CD4-positive, alpha-beta memory T cell (primary cell): ENCODE data around the gene USP5. TPM values are rescaled to one million over a fixed set of nuclear protein-coding genes. Genes with fewer than 3 reads are reported as not detected.

Source experiments
- CTCF ChIA-PET: fragments of 350-600 bp; sonication (Branson Sonifier 250); formaldehyde crosslinking; loops from one replicate; lab custom pipeline; 2021; ENCODE audit warnings: inconsistent platforms; ENCODE audit not compliant: partially characterized antibody; lab: Charles Lee
- POLR2A ChIA-PET: fragments of 350-600 bp; sonication (Branson Sonifier 250); formaldehyde crosslinking; loops from one replicate; lab custom pipeline; 2021; ENCODE audit not compliant: partially characterized antibody; lab: Charles Lee
- DNase-seq, 5 donors: peaks; one replicate each; pipeline versions ENCODE4 v3.0.0 to v3.0.0-alpha.2; 2020 to 2022; ENCODE audit warnings: mixed read lengths in 1 of 5
- H3K27ac ChIP-seq: one replicate; pipeline ENCODE4 v1.7.0; 2013; ENCODE audit warnings: low read depth, low read length
- H3K27me3 ChIP-seq: 2 replicates; pipeline ENCODE4 v1.7.0; 2013; ENCODE audit warnings: mild to moderate bottlenecking, low read length, moderate library complexity; ENCODE audit not compliant: insufficient read depth
- H3K36me3 ChIP-seq: 2 replicates; pipeline ENCODE4 v1.7.0; 2013; ENCODE audit warnings: mild to moderate bottlenecking, low read length, moderate library complexity; ENCODE audit not compliant: insufficient read depth
- H3K4me1 ChIP-seq: 2 replicates; pipeline ENCODE4 v1.7.0; 2013; ENCODE audit warnings: mild to moderate bottlenecking, low read length, moderate library complexity; ENCODE audit not compliant: insufficient read depth
- H3K4me3 ChIP-seq, 2 donors: one replicate each; pipeline ENCODE4 v1.7.0; 2013; ENCODE audit warnings: low read length in 2 of 2, mild to moderate bottlenecking in 1 of 2
- H3K9me3 ChIP-seq, 2 donors: one replicate each; pipeline ENCODE4 v1.7.0; 2013; ENCODE audit warnings: low read length in 2 of 2, control low read depth in 1 of 2; ENCODE audit not compliant: control insufficient read depth in 1 of 2
- H3K27ac Mint-ChIP-seq, 7 donors: one replicate each; pipeline ENCODE4 v1.8.0; 2020 to 2021; ENCODE audit warnings: mixed read lengths in 7 of 7, mild to moderate bottlenecking in 6 of 7, inconsistent platforms in 3 of 7, moderate library complexity in 3 of 7
- H3K27me3 Mint-ChIP-seq, 2 donors: one replicate each; pipeline ENCODE4 v1.8.0; 2020 to 2021; ENCODE audit warnings: mixed read lengths in 2 of 2
- H3K36me3 Mint-ChIP-seq, 2 donors: one replicate each; pipeline ENCODE4 v1.8.0; 2020 to 2021; ENCODE audit warnings: mixed read lengths in 2 of 2, inconsistent platforms in 1 of 2, mild to moderate bottlenecking in 1 of 2
- H3K4me1 Mint-ChIP-seq, 4 donors: one replicate each; pipeline ENCODE4 v1.8.0; 2020 to 2021; ENCODE audit warnings: mixed read lengths in 4 of 4, mild to moderate bottlenecking in 1 of 4
- H3K4me3 Mint-ChIP-seq, 8 donors: one replicate each; pipeline ENCODE4 v1.8.0; 2020 to 2021; ENCODE audit warnings: mixed read lengths in 8 of 8, mild to moderate bottlenecking in 7 of 8, moderate library complexity in 6 of 8, inconsistent platforms in 3 of 8
- H3K9me3 Mint-ChIP-seq, 8 donors: one replicate each; pipeline ENCODE4 v1.8.0; 2020 to 2021; ENCODE audit warnings: mixed read lengths in 8 of 8, mild to moderate bottlenecking in 5 of 8, inconsistent platforms in 3 of 8, moderate library complexity in 1 of 8
- intact Hi-C: fragments of 100-400 bp; cut with micrococcal nuclease; formaldehyde crosslinking; loops from one replicate; pipeline ENCODE4 v1.15.1; 2023
- polyA plus RNA-seq, 2 donors: library from polyadenylated mRNA; unstranded; fragments of 300-500 nt; fragmentation: Illumina TruSeq; gene quantifications; one replicate each; pipeline ENCODE4 v1.2.3, GENCODE V29; 2021
- total RNA-seq, 2 experiments: library from RNA; stranded (reverse); gene quantifications; one replicate each; pipeline ENCODE4 v1.2.3, GENCODE V29; 2021

The USP5 gene
- total and polyA plus RNA-seq, 4 experiments from 2014 or later, result 53.9 to 73.0 (median 67.2) TPM

DNA sequence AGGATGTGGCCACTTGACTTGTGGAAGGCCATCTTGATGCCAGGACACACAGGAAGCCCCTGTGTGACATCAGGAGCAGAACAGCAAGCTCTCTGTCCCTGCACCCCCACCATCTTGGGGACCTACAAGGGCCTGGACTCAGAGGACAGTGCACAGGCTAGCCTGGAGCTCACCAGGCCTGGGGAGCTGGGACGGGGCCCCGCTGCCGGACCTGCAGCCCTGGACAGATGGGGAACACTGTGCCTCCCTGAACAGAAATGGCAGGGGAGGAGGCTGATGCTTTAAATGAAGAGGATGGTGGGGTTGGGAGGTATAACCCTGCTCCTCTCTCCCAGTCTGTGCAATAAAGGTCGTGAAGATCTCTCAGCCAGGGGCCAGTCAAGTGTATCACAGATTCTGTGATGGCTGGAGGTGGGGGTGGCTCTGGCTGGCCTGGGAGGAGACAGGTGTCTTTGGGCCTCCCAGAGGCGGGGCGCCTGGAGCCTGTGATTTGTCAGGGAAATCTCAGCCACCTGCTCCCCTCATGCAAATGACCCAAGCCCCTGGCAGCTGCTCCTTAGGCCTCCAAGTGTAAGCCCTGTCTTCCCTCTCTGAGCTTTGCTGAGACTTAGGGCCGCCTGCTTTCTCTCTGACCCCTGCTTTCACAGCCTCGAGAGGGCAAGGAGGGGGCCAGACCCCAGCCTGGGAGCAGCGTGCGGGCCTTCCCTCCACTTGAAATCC lies 12.3 kb upstream of the USP5 start:
- POLR2A ChIA-PET, result interaction anchor here (0.6 to 2.4 kb wide), 3 partner anchors 11 to 28 kb away, joined by 3 to 10 read pairs (median 3); partner anchors contain the start of genes P3H3 and TPI1
- peaks cover 7% of the 10 kb centered on the region for H3K4me1 ChIP-seq

DNA sequence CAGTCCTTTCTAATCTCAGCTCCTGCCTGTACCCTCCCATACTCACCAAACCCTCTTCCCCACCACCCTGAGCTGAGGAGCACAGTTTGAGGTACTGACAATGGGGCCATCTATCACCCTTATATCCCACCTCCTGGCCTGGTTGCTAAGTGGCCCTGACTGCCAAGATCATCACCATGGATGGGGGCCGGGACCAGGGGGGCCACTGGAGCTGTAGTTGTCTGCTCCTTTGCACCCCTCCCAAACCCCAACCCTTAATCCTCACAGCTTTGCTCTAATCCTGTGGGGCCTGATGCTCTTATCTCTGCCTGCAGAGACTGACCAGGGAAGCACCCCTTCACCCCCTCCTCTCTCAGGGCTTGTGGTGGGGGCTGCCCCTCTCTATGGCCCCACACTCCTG lies 11.6 kb upstream of the USP5 start:
- peak in 1 of 5 donors; percentile 9 for DNase-seq
- Histone ChIP-seq H3K36me3 (no peaks in the 10 kb centered on the region), H3K27ac (no peak overlapping the region), H3K9me3 (no peaks in the 10 kb centered on the region), H3K4me1 (peaks cover 7% of the 10 kb centered on the region), H3K4me3 (no peak overlapping the region), H3K27me3 (no peaks in the 10 kb centered on the region)
- intact Hi-C loops, result no loop called here
- ChIA-PET POLR2A (interaction anchor here (1.4 to 2.4 kb wide), 2 partner anchors 11 to 27 kb away, joined by 3 to 10 read pairs; partner anchors contain the start of genes P3H3 and TPI1), CTCF (interaction anchor here (1.5 to 4.4 kb wide), 3 partner anchors 15 to 88 kb away, joined by 3 to 12 read pairs (median 11); partner anchors contain the start of gene MLF2)
- Mint-ChIP-seq H3K9me3 (no peaks in the 10 kb centered on the region), H3K4me3 (no peak overlapping the region), H3K27me3 (no peaks in the 10 kb centered on the region), H3K27ac (no peak overlapping the region), H3K36me3 (no peaks in the 10 kb centered on the region), H3K4me1 (peaks cover 0 to 4% (median 2%) of the 10 kb centered on the region in 4 donors)

More for the DNA sequence above, 12.3 kb upstream of the USP5 start:
- H3K27ac Mint-ChIP-seq, result no peak overlapping the region
- CTCF ChIA-PET, result interaction anchor here (0.8 to 4.4 kb wide), 7 partner anchors 10 to 243 kb away, joined by 3 to 12 read pairs (median 6); partner anchors contain the start of genes CDCA3 and MLF2
- Histone ChIP-seq H3K27me3 (no peaks in the 10 kb centered on the region), H3K36me3 (no peaks in the 10 kb centered on the region), H3K9me3 (no peaks in the 10 kb centered on the region), H3K27ac (no peak overlapping the region), H3K4me3 (no peak overlapping the region)
- H3K4me3 Mint-ChIP-seq, result no peak overlapping the region
- H3K27me3 Mint-ChIP-seq, result no peaks in the 10 kb centered on the region
- intact Hi-C loops, result no loop called here
- H3K9me3 Mint-ChIP-seq, result no peaks in the 10 kb centered on the region
- H3K4me1 Mint-ChIP-seq, result peaks cover 0 to 5% (median 2%) of the 10 kb centered on the region in 4 donors
- peak in 1 of 5 donors; percentile 9 for DNase-seq
- H3K36me3 Mint-ChIP-seq, result no peaks in the 10 kb centered on the region

DNA sequence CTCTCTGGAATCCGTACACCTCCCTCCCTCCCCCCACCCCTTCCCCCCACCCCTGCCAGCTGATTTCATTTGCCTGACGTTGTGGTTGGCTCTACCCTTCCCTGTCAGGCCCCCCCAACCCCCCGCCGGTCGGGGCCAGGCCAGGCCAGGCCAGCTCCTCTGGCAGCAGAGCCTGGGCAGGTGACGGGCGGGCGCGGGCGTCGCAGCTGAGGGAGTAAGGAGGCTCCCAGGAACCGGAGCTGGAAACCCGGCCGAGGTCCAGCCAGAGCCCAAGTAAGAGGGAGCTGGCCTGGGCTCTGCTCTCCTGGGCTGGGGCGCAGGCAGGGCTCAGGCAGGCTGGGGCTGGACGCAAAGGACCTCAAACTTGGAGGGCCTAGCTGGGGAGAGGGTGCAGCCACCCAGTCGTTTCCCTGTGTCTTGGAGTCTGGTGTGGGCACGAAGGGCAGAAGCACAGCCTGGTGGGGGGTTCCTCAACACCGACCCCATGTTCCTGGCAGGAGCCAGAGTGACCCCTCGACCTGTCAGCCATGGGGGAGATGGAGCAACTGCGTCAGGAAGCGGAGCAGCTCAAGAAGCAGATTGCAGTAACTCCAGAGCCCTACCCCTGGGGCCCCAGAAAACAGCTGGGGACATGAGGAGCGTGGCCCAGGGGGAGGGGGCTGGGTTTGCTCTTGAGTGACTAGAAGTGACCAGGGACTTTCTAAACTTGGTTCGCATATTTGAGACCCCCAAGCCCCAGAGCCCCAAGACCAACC lies 11.0 kb upstream of the USP5 start, which contains the start of gene GNB3:
GNB3 (plus strand) TSS at position 165 of the 755 bp plus-strand sequence; CDS start at position 528, 363 bp downstream.
- H3K9me3 Mint-ChIP-seq, result no peaks in the 10 kb centered on the region
- POLR2A ChIA-PET, result interaction anchor here (1.5 to 2.4 kb wide), 2 partner anchors 10 to 12 kb away, joined by 4 to 10 read pairs; partner anchors contain the start of genes CDCA3 and P3H3

DNA sequence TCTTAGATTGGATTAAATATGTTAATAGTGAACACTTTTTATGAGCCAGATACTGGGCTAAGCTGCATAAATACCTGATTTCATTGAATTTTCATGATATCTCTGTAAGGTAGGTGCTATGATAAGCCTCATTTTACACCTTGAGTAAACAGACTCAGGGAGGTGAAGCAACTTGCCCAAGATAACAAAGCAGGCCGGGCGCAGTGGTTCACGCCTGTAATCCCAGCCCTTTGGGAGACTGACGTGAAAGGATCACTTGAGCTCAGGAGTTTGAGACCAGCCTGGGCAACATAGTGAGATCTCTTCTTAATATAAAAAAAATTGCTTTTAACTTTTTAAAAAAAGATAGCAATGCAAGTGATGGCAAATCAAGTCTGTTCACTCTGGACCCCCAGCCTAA lies 9.9 kb upstream of the USP5 start:
- Histone ChIP-seq H3K4me3 (no peak overlapping the region), H3K27me3 (no peaks in the 10 kb centered on the region), H3K36me3 (no peaks in the 10 kb centered on the region), H3K9me3 (no peaks in the 10 kb centered on the region), H3K4me1 (no peaks in the 10 kb centered on the region), H3K27ac (no peak overlapping the region)
- Mint-ChIP-seq H3K4me1 (no peaks in the 10 kb centered on the region), H3K27me3 (no peaks in the 10 kb centered on the region), H3K4me3 (no peak overlapping the region), H3K27ac (no peak overlapping the region), H3K36me3 (no peaks in the 10 kb centered on the region), H3K9me3 (no peaks in the 10 kb centered on the region)
- intact Hi-C loops, result no loop called here
- CTCF ChIA-PET, result interaction anchor here (0.7 to 4.4 kb wide), 6 partner anchors 8 to 267 kb away, joined by 3 to 12 read pairs (median 4); partner anchors contain the start of genes C1RL and USP5
- POLR2A ChIA-PET, result interaction anchor here (1.5 kb wide), 1 partner anchor 9 kb away, joined by 4 read pairs; the partner anchor contains the start of gene CDCA3
- no peak for DNase-seq

More for the DNA sequence above, 11.0 kb upstream of the USP5 start, which contains the start of gene GNB3:
- H3K36me3 Mint-ChIP-seq, result no peaks in the 10 kb centered on the region
- H3K4me3 ChIP-seq, result no peak within 1 kb of the TSS
- no peak within 1 kb of the TSS for H3K27ac ChIP-seq
- H3K4me1 Mint-ChIP-seq, result no peaks in the 10 kb centered on the region
- no peaks in the 10 kb centered on the region for H3K9me3 ChIP-seq
- H3K27ac Mint-ChIP-seq, result no peak within 1 kb of the TSS
- no peak within 1 kb of the TSS for H3K4me3 Mint-ChIP-seq
- no peaks in the 10 kb centered on the region for H3K36me3 ChIP-seq
- peak in 1 of 5 donors; percentile 10 for DNase-seq
- no peaks in the 10 kb centered on the region for H3K27me3 Mint-ChIP-seq
- H3K4me1 ChIP-seq, result peaks cover 3% of the 10 kb centered on the region
- CTCF ChIA-PET, result interaction anchor here (2.9 to 4.4 kb wide), 2 partner anchors 16 to 88 kb away, joined by 11 to 12 read pairs; partner anchors contain the start of gene MLF2
- intact Hi-C loops, result no loop called here
- no peaks in the 10 kb centered on the region for H3K27me3 ChIP-seq

DNA sequence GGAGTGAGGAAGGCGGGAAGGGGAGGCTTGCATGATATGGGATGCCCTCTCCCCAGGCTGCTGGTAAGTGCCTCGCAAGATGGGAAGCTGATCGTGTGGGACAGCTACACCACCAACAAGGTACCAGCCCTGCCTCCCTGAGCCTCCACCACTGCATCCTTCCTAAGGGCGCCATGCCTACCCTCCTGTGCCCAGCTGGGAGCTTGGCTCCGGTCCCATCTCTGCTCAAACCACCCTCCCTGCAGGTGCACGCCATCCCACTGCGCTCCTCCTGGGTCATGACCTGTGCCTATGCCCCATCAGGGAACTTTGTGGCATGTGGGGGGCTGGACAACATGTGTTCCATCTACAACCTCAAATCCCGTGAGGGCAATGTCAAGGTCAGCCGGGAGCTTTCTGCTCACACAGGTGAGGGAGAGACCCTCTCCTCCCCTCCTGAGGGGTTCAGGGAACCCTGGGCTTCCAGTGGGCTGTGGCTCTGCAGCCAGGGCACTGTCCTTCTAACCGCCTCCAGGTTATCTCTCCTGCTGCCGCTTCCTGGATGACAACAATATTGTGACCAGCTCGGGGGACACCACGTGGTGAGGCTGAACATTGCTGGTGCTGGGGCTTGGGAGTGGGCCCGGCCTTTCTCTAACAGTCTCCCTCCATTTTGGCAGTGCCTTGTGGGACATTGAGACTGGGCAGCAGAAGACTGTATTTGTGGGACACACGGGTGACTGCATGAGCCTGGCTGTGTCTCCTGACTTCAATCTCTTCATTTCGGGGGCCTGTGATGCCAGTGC lies 8.6 kb upstream of the USP5 start:
- Histone ChIP-seq H3K9me3 (no peaks in the 10 kb centered on the region), H3K4me3 (no peak overlapping the region), H3K27ac (no peak overlapping the region), H3K36me3 (no peaks in the 10 kb centered on the region), H3K27me3 (no peaks in the 10 kb centered on the region), H3K4me1 (no peaks in the 10 kb centered on the region)
- Mint-ChIP-seq H3K9me3 (no peaks in the 10 kb centered on the region), H3K36me3 (no peaks in the 10 kb centered on the region), H3K4me1 (no peaks in the 10 kb centered on the region), H3K27me3 (no peaks in the 10 kb centered on the region), H3K4me3 (no peak overlapping the region), H3K27ac (no peak overlapping the region)
- CTCF ChIA-PET, result interaction anchor here (1.2 to 4.4 kb wide), 6 partner anchors 9 to 90 kb away, joined by 3 to 12 read pairs (median 6); partner anchors contain the start of genes MLF2 and SPSB2
- peak in 1 of 5 donors; percentile 3 for DNase-seq
- intact Hi-C loops, result no loop called here
- POLR2A ChIA-PET, result interaction anchor here (1.5 kb wide), 1 partner anchor 9 kb away, joined by 3 read pairs; the partner anchor contains the start of gene USP5

DNA sequence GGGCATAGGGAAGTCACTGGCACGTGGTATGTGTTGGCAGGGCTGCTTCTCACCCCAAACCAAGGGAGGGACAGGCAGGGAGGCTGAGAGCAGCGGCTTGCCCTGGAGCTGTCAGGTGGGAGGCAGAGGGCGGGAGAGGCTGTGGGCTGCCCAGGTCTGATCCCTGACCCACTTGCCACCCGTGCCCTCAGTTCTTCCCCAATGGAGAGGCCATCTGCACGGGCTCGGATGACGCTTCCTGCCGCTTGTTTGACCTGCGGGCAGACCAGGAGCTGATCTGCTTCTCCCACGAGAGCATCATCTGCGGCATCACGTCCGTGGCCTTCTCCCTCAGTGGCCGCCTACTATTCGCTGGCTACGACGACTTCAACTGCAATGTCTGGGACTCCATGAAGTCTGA lies 6.6 kb upstream of the USP5 start:
- H3K36me3 ChIP-seq, result no peaks in the 10 kb centered on the region
- H3K4me1 ChIP-seq, result peaks cover under 1% of the 10 kb centered on the region
- no peak overlapping the region for H3K4me3 Mint-ChIP-seq
- H3K4me3 ChIP-seq, result no peak overlapping the region
- ChIA-PET CTCF (interaction anchor here (1.6 to 2.5 kb wide), 3 partner anchors 9 to 27 kb away, joined by 4 to 7 read pairs (median 4); partner anchors contain the start of gene SPSB2), POLR2A (no interaction called here)
- H3K27ac ChIP-seq, result no peak overlapping the region
- peaks cover 0 to 7% (median 0%) of the 10 kb centered on the region in 4 donors for H3K4me1 Mint-ChIP-seq
- H3K27ac Mint-ChIP-seq, result no peak overlapping the region
- H3K27me3 ChIP-seq, result no peaks in the 10 kb centered on the region
- no peaks in the 10 kb centered on the region for H3K27me3 Mint-ChIP-seq
- intact Hi-C loops, result no loop called here
- H3K9me3 Mint-ChIP-seq, result no peaks in the 10 kb centered on the region
- no peaks in the 10 kb centered on the region for H3K36me3 Mint-ChIP-seq
- DNase-seq, result no peak
- no peaks in the 10 kb centered on the region for H3K9me3 ChIP-seq
